Stimulated activated memory B cell treated with anti-CD40 and anti-IgM and Interleukin-4, amounts not matched to agents 10 μg/mL and 1 μg/mL and 100 μg/mL, for 72 hours (primary cell): ENCODE results near the gene FGD3.

Experiments
- ATAC-seq: fragments of 150-1000 bp; cut with Tn5 transposase; 2 replicates; pipeline ENCODE4 v1.10.0; 2021
- H3K27ac Mint-ChIP-seq: one replicate; pipeline ENCODE4 v1.8.0; 2022; ENCODE audit warnings: mild to moderate bottlenecking, mixed read lengths
- H3K27me3 Mint-ChIP-seq: one replicate; pipeline ENCODE4 v1.8.0; 2022; ENCODE audit warnings: mixed read lengths
- H3K36me3 Mint-ChIP-seq: one replicate; pipeline ENCODE4 v1.8.0; 2022; ENCODE audit warnings: mixed read lengths
- H3K4me1 Mint-ChIP-seq: one replicate; pipeline ENCODE4 v1.8.0; 2022; ENCODE audit warnings: mixed read lengths
- H3K4me3 Mint-ChIP-seq: one replicate; pipeline ENCODE4 v1.8.0; 2022; ENCODE audit warnings: mild to moderate bottlenecking, moderate library complexity, mixed read lengths
- H3K9me3 Mint-ChIP-seq: one replicate; pipeline ENCODE4 v1.8.0; 2022; ENCODE audit warnings: mixed read lengths

The FGD3 gene

DNA sequence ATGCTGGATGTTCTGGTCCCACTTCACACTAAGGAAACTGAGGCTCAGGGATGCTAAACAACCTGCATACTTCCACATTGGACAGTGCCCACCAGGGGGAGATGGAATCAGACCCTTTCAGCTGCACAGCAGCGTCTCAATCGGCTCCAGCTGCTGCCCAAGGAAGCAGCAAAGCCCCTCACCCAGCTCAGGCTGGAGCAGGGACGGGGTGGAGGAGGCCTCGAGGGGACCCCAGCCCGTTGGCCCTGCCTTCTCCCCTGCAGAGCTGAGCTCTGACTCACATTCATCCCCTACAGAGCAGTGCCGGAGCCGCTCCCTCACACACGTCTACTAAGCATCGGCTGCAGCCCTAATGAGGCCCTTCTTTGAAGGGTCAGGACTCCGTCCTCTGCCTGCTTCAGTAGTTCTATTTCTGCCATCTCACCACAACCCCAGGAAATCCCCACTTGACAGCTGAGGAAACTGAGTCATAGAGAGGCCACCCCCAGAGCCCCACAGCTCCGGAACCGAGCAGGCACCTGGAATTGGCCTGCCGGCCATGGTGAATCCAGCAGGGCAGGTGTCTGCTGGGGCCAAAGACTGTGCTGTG lies 89.7 kb downstream of the FGD3 start:
- H3K36me3 Mint-ChIP-seq, result peaks cover 28% of the 10 kb centered on the region
- no peak overlapping the region for H3K4me3 Mint-ChIP-seq
- no peak for ATAC-seq
- no peaks in the 10 kb centered on the region for H3K9me3 Mint-ChIP-seq
- H3K4me1 Mint-ChIP-seq, result peaks cover 59% of the 10 kb centered on the region
- no peaks in the 10 kb centered on the region for H3K27me3 Mint-ChIP-seq
- peak overlapping the region; percentile 61 for H3K27ac Mint-ChIP-seq

DNA sequence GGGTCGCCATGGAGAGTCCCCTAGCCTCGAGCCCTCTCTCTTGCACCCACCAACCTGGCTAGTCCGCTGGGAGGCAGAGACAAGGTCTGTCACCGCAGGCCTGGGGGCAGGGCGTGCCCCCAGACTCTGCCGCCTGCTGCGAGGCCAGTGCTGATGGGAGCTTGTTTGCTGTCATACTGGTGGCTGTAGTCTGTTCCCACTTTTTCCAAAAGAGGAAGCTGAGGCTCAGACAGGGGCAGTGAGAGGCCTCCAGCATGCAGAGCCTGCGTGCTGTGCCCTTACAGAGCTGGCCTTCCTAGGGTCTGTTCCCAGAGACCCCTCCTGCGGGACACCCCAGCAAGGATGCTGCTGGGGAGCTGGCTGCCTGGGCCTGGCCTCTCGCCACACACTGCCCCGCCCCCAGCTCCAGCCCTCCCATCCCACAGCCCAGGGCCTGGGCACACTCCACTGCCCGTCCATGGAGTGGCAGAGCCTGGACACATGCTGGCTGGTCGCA lies 90.2 kb downstream of the FGD3 start:
- H3K4me3 Mint-ChIP-seq, result no peak overlapping the region
- H3K9me3 Mint-ChIP-seq, result no peaks in the 10 kb centered on the region
- peaks cover 24% of the 10 kb centered on the region for H3K36me3 Mint-ChIP-seq
- H3K4me1 Mint-ChIP-seq, result peaks cover 62% of the 10 kb centered on the region
- no peaks in the 10 kb centered on the region for H3K27me3 Mint-ChIP-seq
- H3K27ac Mint-ChIP-seq, result peak overlapping the region; percentile 61
- no peak for ATAC-seq

DNA sequence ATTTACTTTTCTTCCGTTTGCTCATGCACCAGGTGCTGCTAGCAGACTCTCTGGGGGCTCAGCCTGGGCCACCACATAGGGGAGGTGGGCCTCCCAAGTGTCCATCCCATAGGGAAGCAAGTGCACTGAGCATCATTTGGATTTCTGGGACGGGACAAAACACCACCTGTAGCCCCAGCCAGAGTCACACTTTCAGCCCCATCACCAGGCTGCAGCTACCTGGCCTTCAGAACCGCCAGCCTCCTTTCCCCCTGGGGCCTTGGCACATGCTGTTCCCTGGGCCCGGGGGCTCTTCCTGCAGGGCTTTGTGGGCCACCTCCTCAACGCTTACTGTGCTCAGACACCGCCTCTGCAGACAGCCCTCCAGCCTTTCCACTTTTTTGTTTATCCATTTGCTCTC lies 91.6 kb downstream of the FGD3 start:
- peaks cover 12% of the 10 kb centered on the region for H3K36me3 Mint-ChIP-seq
- peaks cover 62% of the 10 kb centered on the region for H3K4me1 Mint-ChIP-seq
- ATAC-seq, result no peak
- H3K27me3 Mint-ChIP-seq, result no peaks in the 10 kb centered on the region
- H3K4me3 Mint-ChIP-seq, result no peak overlapping the region
- H3K27ac Mint-ChIP-seq, result no peak overlapping the region
- H3K9me3 Mint-ChIP-seq, result no peaks in the 10 kb centered on the region

DNA sequence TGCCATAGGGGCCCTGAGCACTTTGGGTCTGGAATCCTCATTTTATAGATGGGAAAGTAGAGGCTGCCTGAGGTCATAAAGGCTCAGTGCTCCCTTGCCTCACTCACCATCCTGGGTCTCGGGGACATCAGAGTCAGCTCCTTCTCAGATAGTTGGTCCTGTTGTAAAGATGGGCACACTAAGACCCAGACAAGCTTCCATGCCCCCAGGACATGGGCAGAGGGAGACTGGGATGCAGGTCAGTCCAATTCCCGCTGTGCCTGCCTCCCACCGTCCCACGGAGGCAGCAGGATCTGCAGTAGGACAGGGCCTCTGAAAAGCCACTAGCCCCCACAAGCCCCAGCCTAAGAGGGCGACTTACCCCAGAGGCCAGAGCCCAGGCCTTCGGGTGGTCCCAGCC lies 92.1 kb downstream of the FGD3 start:
- Mint-ChIP-seq H3K4me1 (peaks cover 57% of the 10 kb centered on the region), H3K27me3 (no peaks in the 10 kb centered on the region), H3K36me3 (peaks cover 12% of the 10 kb centered on the region), H3K27ac (no peak overlapping the region), H3K9me3 (no peaks in the 10 kb centered on the region), H3K4me3 (no peak overlapping the region)
- ATAC-seq, result no peak

DNA sequence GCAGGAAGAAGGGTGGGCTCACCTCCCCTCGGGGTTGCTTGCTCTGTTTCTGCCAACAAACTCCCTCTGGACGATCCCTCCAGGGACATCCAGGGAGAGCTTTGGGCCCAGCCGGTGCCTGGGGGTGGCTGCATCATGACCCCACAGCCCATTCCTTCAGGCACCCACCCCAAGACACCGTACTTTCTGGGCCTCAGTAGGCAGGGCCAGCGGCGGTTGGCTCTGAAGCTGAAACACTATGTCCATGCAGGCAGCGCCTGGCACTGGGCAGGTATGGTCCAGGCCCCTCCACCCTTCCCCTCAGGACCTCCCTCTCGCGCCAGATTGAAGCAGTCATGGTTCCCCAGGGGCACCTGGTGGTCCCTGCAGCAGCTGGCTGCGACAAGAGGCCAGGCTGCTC lies 92.7 kb downstream of the FGD3 start:
- H3K27me3 Mint-ChIP-seq, result no peaks in the 10 kb centered on the region
- H3K4me3 Mint-ChIP-seq, result no peak overlapping the region
- H3K4me1 Mint-ChIP-seq, result peaks cover 56% of the 10 kb centered on the region
- no peak for ATAC-seq
- peaks cover 12% of the 10 kb centered on the region for H3K36me3 Mint-ChIP-seq
- H3K27ac Mint-ChIP-seq, result peak overlapping the region; percentile 34
- no peaks in the 10 kb centered on the region for H3K9me3 Mint-ChIP-seq

DNA sequence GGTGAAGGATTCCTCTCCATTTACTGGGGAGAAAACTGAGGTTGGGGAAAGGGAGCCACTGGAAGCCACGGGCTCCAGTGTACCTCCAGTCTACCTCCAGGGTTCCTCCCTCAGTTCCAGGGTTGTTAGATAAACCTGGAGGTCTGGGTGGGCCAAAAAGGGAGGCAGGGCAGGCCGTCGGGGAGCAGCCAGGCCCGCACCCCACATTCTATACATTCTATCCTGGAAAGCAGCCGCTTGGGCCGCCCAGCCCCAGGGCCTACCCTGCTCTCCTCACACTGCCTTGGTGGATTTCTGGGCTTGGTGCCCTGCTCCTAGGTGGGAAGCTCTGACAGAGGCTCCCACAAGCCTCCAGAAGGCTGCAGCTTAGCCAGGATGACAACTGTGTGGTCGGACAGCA lies 93.1 kb downstream of the FGD3 start:
- H3K27ac Mint-ChIP-seq, result peak overlapping the region; percentile 34
- H3K36me3 Mint-ChIP-seq, result peaks cover 12% of the 10 kb centered on the region
- no peak overlapping the region for H3K4me3 Mint-ChIP-seq
- no peaks in the 10 kb centered on the region for H3K9me3 Mint-ChIP-seq
- peaks cover 56% of the 10 kb centered on the region for H3K4me1 Mint-ChIP-seq
- ATAC-seq, result no peak
- H3K27me3 Mint-ChIP-seq, result no peaks in the 10 kb centered on the region

DNA sequence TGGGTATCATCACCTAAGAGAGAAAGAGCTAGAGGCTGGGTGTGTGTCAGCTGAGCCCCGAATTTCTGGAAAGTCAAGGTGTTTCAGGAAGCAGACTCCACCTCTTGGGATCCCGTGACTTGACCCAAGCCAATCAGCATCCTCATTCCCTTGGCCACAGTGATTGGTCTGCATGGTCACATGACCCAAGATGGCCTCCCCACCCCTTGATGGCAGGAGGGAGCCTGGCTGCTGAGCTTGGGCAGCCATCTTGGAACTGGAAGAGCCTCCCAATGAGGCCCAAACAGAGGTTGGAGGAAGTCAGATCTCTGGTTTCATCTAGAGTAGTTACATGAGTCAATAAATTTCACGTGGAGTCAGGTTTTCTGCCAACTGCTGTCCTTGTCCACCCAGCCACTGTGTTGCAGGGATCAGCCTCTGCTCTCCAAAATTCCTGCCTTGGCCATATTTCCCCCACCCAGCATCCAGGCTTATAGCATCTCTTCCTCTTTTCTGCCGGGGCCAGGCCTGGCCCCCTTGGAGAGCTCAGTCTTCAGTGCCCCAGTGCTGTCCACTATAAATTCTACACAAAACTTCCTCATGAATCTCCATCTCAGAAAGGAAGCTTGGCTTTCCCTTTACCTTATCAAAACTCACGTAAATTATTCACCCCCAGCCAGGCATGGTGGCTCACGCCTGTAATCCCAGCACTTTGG lies 93.9 kb downstream of the FGD3 start:
- Mint-ChIP-seq H3K9me3 (no peaks in the 10 kb centered on the region), H3K27ac (peak overlapping the region; percentile 34), H3K27me3 (no peaks in the 10 kb centered on the region), H3K4me1 (peaks cover 50% of the 10 kb centered on the region), H3K36me3 (peaks cover 4% of the 10 kb centered on the region), H3K4me3 (no peak overlapping the region)
- no peak for ATAC-seq

DNA sequence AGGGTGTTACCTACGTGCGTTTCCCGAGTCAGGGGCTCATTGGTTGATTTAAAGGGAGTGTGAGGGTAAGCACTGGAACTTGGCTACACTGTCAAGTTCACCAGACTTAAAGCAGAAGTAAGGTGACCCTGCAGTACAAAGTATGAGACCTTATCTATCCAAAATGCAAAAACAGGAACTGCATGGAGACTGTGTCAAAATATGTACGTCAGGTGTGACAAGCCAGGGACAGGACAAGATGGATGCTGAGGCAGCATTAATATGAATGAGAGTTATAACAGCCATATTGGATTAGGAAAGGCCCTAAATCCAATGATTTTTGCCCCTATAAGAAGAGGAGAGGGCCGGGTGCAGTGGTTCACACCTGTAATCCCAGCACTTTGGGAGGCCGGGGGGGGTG lies 95.8 kb downstream of the FGD3 start:
- H3K4me3 Mint-ChIP-seq, result no peak overlapping the region
- no peaks in the 10 kb centered on the region for H3K36me3 Mint-ChIP-seq
- H3K27ac Mint-ChIP-seq, result peak overlapping the region; percentile 52
- H3K27me3 Mint-ChIP-seq, result no peaks in the 10 kb centered on the region
- peaks cover 31% of the 10 kb centered on the region for H3K4me1 Mint-ChIP-seq
- no peaks in the 10 kb centered on the region for H3K9me3 Mint-ChIP-seq
- peak; percentile 84 for ATAC-seq

DNA sequence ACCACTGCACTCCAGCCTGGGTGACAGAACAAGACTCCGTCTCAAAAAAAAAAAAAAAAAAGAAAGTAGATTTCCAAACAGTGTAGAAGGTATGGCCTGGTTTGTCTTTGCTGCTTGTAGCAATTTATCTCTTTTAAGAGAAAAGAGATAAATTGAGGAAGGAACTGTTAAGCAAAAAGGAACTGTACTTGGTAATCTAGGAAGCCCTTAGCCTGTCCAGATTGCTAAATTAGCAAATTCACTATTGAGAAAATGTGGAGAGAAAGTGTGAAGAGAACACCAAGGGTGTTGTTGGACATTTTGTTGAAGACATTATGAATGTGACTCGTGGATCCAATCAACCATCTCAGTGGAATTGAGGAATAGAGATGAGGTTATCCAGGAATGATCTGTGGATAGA lies 98.2 kb downstream of the FGD3 start:
- no peaks in the 10 kb centered on the region for H3K27me3 Mint-ChIP-seq
- no peaks in the 10 kb centered on the region for H3K9me3 Mint-ChIP-seq
- no peaks in the 10 kb centered on the region for H3K36me3 Mint-ChIP-seq
- ATAC-seq, result no peak
- no peak overlapping the region for H3K4me3 Mint-ChIP-seq
- H3K4me1 Mint-ChIP-seq, result peaks cover 32% of the 10 kb centered on the region
- no peak overlapping the region for H3K27ac Mint-ChIP-seq

DNA sequence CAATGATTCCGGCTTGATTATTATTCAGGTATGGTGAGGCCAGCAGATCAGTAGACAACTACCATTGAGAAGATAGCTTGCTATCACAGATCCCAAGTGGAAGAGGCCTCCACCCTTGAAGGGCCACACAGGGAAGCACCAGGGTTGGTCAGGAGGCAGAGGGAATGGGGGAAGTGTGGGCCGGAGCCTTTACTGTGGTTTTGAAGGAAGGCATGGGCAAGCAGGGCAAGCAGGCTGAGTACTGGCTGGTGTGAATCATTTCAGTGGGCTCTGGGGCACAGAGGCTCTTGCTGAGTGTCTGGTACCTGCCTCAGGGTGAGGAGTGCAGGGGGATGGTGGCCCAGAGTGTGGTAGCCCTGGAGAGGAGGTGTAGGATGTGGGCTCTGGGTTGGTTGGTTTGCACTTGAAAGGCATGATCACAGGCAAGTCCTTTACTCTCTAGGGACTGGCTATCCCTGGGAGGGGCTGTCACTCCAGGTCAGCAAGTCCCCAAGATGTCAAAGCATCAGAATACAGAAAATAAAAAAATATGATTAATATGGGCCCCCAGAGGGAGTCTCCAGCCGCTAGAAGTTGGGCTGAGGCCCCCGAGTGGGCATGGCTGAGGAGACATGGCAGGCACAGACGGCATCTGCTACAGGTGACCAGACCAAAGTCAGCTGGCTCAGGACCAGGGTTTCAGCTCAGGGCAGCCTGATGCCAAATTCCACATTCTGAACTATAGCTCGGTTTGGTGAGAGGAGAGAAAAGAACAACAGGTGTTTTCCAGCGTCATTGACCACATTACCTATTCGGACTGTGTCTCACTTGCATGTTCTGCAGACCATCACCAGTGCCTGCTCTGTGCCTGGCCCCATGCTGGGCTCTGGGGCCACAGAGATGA lies 101.5 kb downstream of the FGD3 start:
- no peaks in the 10 kb centered on the region for H3K36me3 Mint-ChIP-seq
- no peaks in the 10 kb centered on the region for H3K9me3 Mint-ChIP-seq
- peaks cover 15% of the 10 kb centered on the region for H3K4me1 Mint-ChIP-seq
- H3K27me3 Mint-ChIP-seq, result no peaks in the 10 kb centered on the region
- peak overlapping the region; percentile 31 for H3K27ac Mint-ChIP-seq
- H3K4me3 Mint-ChIP-seq, result no peak overlapping the region
- ATAC-seq, result no peak

DNA sequence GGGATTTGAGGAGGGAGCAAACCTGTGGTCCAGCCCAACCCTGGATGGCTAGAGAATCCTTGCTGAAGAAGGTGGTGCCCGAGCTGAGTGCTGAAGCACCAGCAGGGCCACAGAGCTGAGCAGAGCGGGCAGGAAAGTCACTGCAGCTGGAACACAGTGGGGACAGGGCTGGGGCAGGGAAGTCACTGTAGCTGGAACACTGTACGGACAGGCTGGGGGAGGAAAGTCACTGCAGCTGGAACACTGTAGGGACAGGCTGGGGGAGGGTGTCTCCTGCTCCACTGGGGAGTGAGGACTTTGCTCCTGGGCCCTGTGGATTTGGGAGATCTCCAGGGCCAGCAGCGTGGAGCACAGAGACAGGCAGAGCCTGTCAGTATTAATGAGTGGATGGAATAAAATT lies 102.2 kb downstream of the FGD3 start:
- H3K9me3 Mint-ChIP-seq, result no peaks in the 10 kb centered on the region
- H3K27ac Mint-ChIP-seq, result peak overlapping the region; percentile 31
- peaks cover 14% of the 10 kb centered on the region for H3K4me1 Mint-ChIP-seq

DNA sequence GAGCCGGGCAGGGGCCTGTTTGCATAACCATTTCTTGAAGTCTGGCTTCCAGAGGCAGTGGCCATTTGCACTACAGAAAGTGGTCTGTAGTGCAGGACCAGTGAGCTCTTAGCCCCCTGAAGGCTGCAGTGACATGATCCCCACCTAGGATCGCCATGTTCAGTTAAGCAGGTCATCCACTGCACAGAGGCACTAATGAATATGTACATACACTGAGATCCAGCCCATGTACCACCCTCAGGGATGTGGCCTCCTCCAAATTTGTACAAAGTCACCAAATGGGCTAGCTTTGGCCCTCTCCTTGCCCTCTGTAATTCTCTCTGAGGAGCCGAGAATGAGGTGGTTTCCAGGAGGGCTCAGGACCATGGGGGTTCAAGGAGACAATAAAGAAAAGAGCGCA lies 102.9 kb downstream of the FGD3 start:
- Mint-ChIP-seq H3K4me1 (peaks cover 19% of the 10 kb centered on the region), H3K36me3 (no peaks in the 10 kb centered on the region), H3K27ac (no peak overlapping the region), H3K9me3 (no peaks in the 10 kb centered on the region), H3K4me3 (no peak overlapping the region), H3K27me3 (no peaks in the 10 kb centered on the region)
- no peak for ATAC-seq

More for the DNA sequence above, 102.2 kb downstream of the FGD3 start:
- no peaks in the 10 kb centered on the region for H3K27me3 Mint-ChIP-seq
- no peaks in the 10 kb centered on the region for H3K36me3 Mint-ChIP-seq
- no peak overlapping the region for H3K4me3 Mint-ChIP-seq
- ATAC-seq, result no peak

DNA sequence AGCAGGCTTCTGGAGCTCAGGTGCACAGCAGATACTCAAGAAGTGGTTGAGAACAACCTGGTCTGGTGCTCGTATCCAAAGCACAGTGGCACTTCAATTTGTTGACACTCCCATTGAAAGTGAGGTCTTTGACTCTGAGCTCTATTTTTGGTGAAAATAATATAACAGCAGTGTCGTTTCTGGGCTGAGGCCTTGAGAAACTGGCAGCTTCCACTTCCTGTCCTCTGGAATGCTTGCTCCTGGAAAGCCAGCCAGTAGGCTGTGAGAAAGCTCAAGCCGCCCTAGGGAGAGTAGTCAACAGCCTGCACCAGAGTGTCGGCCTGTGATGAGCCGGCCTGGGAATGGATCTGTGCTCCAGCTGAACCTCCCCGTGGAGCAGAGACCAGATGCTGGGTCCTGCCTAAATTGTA lies 104.4 kb downstream of the FGD3 start:
- H3K4me1 Mint-ChIP-seq, result peaks cover 29% of the 10 kb centered on the region
- H3K36me3 Mint-ChIP-seq, result no peaks in the 10 kb centered on the region
- no peak overlapping the region for H3K27ac Mint-ChIP-seq
- ATAC-seq, result no peak
- H3K4me3 Mint-ChIP-seq, result no peak overlapping the region
- no peaks in the 10 kb centered on the region for H3K27me3 Mint-ChIP-seq
- no peaks in the 10 kb centered on the region for H3K9me3 Mint-ChIP-seq

DNA sequence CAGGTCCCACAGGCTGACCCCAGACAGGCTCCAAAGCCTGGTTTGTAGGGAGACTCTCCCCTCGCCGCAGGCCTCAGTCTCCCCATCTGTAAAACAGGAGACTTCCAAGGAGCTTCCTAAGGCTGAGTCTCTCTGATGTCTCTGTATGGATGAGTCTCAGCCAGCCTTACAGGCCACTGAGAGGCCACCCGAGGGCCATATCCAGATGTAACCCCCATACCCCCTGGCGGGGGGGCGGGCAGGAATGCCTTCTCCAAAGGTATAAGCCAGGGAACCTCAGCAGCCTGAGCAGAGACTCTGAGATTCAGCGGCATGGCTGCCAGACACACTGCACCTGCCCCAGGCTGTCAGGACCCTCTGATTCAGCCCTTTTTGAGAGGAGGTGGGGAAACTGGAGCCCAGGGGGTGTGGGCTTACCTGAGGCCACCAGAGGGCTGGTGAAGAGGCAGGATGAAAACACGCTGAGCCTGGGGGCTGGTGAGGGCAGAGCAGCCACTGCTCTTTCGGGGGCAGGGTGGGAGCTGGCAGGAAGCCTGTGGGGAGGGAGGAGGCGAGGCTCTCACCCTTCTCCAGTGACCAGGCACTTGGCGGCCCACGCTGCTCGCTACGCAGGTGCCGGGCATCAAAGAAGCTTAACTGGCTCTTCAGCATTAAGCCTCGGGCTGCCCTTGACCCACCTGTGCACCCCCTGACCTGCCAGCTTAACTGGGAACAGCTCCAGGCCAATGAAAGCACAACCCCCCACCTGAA lies 105.6 kb downstream of the FGD3 start:
- peaks cover 41% of the 10 kb centered on the region for H3K4me1 Mint-ChIP-seq
- H3K36me3 Mint-ChIP-seq, result no peaks in the 10 kb centered on the region
- H3K27me3 Mint-ChIP-seq, result no peaks in the 10 kb centered on the region
- H3K9me3 Mint-ChIP-seq, result no peaks in the 10 kb centered on the region
- H3K4me3 Mint-ChIP-seq, result no peak overlapping the region
- ATAC-seq, result no peak
- H3K27ac Mint-ChIP-seq, result peak overlapping the region; percentile 74

DNA sequence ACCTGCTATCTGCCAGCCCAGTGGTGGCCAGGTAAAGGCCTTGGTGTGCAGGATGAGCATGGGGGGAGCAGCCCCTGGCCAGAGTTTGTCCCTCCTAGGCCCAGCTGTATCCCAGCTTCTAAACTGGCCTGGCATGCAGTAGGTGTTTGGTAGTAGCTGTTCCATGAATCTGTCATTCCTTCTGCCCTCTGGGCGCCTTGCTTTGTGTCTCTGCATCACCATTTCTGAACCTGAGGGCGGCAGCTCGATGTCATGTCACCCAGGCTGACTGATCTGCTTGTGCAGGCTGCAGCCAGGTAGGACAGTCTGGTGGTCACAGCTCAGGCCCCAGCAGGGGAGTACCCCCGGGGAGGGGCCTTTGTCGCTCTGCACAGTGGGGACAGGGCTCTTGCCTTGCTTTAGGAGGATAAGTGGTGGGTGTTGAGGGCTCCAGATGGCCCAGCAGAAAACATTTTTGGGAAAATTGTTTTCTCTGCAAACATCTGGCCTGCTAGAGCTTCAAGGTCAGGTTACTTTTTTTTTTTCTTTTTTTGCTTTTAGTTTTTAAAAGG lies 106.5 kb downstream of the FGD3 start:
- H3K4me1 Mint-ChIP-seq, result peaks cover 40% of the 10 kb centered on the region
- H3K27me3 Mint-ChIP-seq, result no peaks in the 10 kb centered on the region
- no peak overlapping the region for H3K4me3 Mint-ChIP-seq
- no peaks in the 10 kb centered on the region for H3K9me3 Mint-ChIP-seq
- ATAC-seq, result no peak
- H3K36me3 Mint-ChIP-seq, result no peaks in the 10 kb centered on the region
- H3K27ac Mint-ChIP-seq, result peak overlapping the region; percentile 74
